ENCODE measurements around the gene ARHGAP29.

Gene ARHGAP29

DNA sequence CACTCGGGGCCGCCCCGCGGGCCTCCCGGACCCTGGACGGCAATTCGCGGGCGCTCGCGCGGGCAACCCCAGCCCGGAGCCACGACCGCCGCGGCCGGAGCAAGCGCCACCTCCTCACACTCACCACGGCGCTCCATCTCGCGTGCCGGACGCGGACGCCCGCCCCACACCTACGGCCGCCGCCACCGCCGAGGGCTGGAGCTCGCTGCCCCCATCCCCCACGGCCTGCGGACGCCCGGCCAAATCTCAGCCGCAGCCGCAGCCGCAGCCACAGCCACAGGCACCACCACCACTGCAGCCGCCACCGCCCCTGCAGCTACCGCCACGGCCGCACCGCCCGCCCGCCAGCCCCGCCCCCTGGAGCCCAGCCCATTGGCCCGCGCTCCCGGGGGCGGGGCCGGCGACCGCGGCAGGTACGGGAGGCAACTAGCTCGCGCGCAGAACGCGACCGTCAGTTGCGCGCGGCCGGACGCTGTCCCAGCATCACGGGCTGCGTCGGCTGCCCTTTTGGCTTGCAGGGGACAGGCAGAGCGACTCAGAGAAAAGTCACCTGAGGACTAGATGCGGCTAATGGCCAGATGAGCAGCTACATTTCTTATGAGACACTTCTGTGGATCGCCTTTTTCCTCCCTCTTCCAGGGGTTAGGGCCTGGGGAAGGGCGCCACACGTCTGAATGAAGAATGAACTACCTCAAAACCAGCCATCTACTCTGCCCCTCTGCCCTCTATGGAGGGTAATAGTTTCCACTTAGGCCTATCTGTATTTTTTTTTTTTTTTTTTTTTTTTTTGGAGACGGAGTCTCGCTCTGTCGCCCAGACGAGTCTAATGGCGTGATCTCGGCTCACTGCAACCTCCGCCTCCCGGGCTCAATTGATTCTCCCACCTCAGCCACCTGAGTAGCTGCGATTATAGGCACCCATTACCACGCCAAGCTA is at the start of gene ARHGAP29:
Gene ARHGAP29, minus strand, starts transcription at position 294 of the 936 bp plus-strand sequence. CDS start 5,973 bp downstream, outside the sequence.
- DNase-seq (ENCODE audit: low read depth in 2 of 2): no peak

DNA sequence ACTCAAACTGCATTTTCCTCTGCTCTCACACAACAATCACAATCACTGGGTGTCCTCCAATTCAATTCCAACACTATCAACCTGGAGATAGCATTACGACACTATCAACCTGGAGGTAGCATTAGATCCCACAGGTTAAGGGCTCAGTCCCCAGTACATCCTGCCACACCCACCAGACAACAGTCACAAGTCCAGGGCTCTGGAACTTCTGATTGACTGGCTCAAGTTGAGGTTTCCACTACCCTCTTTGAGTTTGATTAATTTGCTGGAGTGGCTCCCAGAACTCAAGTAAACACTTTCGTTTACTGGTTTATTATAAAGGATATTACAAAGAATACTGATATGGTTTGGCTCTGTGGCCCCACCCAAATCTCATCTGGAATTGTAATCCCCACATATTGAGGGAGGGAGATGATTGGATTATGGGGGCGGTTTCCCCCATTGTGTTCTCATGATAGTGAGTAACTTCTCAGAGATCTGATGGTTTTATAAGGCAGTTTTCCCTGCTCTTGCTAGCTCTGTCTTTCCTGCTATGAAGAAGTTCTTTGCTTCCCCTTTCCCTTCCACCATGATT is 49.6 kb upstream of the ARHGAP29 start:
- DNase-seq (ENCODE audit: low read depth in 2 of 2): no peak

DNA sequence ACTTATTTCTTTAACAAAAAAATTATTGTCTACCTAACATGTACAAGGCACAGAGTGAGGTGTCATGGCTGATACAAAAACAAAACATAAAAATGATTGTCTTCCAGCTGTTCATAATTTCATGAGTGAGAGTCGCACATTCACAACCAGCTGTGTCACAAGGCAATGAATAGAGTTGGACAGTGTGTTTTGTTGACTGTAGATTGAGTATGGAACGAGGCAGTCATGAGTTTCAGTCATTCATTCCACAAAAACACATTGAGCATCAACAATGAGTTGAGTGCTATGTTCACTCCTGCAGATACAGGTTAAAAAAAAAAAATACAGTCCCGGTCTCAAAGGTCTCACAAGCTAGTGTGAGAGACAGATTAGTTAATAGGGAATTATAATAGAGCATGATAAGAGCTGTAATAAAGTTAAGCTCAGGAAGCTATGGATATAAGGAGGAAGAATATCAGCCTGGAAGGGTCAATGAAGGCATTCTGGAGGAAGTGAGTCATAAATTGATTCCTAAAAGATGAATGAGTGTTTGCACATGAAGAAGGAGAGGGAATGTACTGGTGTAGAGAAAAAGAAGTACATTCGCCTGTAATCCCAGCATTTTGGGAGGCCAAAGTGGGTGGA is 47.8 kb upstream of the ARHGAP29 start:
- DNase-seq (ENCODE audit: low read depth in 2 of 2): no peak

DNA sequence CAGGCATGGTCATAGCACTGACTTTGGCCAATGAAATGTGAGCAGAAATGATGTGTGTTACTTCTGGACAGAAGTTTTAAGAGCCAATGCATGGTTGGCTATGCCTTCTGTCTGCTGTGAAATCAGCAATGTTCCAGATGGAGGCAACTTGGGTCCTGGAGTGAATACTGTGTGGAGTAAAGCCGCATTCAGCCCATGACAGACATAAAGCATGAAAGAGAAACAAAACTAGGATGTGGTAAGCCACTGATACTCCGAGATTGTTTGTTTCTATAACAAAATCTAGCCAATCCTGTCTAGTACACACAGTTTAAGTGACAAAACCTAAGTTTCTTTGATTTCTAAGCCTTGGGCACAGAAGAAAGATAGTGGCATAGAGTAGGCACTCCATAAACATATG is 47.1 kb upstream of the ARHGAP29 start:
- no peak for DNase-seq (ENCODE audit: low read depth in 2 of 2)

DNA sequence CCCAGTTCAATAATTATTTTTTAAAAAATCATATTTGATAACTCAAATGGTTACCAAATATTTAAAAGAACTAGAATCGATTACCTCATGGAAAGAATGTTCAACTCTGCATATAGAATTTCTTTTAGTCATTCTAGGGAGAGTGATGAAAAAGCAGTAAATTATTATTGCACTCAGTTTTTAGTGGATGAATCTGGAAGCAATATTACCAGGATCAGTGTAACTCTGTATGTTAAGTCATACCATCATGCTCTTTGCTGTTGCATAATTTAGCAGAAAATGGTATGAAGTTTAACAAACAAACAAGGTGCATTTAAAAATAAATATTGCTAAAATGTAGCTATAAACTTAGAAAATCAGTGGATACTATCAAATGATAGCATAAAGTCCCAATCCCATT is 46.1 kb upstream of the ARHGAP29 start:
- no peak for DNase-seq (ENCODE audit: low read depth in 2 of 2)

DNA sequence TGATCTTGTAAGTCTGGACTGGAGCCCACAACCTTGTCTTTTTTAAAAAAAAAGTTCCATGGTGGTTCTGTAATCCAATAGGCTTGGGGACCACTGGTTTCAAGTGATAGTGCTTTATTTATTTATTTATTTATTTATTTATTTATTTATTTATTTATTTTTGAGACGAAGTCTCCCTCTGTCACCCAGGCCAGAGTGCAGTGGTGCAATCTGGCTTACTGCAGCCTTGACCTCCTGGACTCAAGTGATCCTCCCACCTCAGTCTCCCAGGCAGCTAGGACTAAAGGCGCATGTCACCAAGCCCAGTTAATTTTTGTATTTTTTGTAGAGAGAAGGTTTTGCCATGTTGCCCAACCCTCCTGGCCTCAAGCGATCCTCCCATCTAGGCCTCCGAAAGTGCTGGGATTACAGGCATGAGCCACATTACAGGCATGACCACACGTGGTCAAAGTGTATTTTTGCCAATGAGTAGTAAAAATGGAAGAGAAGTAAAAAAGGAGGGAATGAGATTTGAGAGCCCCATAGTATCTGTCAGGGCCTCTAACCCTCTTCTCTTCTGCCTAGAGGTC is 44.8 kb upstream of the ARHGAP29 start:
- DNase-seq (ENCODE audit: low read depth in 2 of 2): no peak

GRCh38 chr1:94281361-94282142 is 44.2 kb upstream of the ARHGAP29 start:
- DNase-seq (ENCODE audit: low read depth in 2 of 2): no peak

GRCh38 chr1:94280541-94280940 is 43.2 kb upstream of the ARHGAP29 start:
- DNase-seq (ENCODE audit: low read depth in 2 of 2): no peak

DNA sequence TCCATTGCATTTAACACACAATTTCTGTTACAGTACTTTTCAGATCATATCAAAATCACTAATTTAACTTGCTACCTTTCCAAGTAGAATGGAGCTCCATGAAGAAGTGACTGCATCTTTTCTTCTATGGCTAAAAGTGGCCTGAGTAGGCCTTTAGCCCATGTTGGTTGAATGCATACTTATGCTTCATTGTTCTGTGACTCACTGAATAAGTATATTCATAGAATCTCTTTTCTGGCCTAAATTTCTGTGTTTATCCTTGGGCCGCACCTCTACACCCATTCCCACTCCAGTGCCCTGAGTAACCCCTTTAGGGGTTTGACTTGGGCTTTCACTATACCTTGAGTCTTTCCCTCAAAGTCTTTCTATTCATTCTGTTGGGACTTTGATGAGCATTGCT is 42.1 kb upstream of the ARHGAP29 start:
- DNase-seq (ENCODE audit: low read depth in 2 of 2): no peak

- DNase-seq (ENCODE audit: low read depth in 2 of 2): no peak
These were observed 41.7 kb upstream of the ARHGAP29 start for GRCh38 chr1:94279038-94279437.

DNA sequence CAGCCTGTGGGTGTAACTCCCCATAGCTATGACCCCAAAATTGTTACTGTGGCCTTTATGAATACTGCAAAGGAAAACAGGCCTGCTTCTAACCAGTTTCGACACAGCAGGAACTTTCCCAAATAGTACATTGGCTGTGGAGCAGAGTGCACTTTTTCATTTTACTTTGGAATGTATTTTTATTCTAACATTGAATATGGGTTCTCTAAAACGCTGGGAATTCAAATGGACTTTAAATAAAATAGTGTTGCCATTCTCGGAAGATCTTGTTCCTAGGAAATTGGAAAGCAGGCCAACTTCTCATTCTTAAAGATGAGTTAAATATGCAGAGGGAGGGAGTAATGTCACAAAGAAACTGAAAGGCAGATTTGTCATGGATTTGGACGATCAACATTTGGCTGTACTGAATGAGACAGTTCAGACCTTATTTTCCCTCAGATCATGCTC is 39.6 kb upstream of the ARHGAP29 start:
- no peak for DNase-seq (ENCODE audit: low read depth in 2 of 2)

DNA sequence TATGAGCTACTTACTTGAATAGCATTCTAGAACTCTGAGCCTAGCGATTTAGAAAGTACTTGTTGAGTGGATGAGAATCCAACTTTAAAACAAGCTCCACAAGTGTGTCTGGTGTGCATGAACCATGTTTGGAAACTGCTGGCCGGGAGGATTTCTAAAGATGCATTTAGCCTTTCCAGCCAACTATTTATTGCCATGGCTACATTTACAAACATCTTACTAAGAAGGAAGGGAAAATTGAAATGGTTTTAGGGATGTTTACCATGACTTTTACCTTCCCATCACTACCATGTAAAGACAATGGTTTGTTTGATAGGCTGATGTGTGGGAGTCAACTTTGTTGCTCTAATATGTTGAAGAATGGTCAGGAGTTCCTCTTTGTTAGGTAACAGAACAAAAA is 37.7 kb upstream of the ARHGAP29 start:
- DNase-seq (ENCODE audit: low read depth in 2 of 2): no peak

- DNase-seq (ENCODE audit: low read depth in 2 of 2): no peak
These were observed 37.2 kb upstream of the ARHGAP29 start for GRCh38 chr1:94274561-94274960.

DNA sequence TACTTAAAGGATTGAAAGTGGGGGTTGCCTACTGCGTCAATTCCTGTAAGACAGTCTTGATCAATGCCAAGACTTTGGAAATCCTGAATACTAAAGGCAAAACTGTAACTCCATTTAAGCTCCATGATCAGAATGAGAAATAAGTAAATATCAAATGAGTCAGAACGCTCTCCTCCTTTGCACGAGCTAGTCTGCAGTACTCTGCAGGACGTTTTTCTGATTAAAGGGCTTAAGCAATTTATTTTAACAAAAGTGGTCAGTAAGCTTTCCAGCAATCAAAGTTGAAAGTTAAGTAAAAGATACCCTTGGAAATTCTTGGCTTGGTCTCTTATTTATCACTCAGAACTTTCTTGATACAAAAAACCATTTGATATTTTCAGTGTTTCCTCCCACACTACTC is 35.7 kb upstream of the ARHGAP29 start:
- DNase-seq (ENCODE audit: low read depth in 2 of 2): no peak

GRCh38 chr1:94272388-94272787 is 35.0 kb upstream of the ARHGAP29 start:
- no peak for DNase-seq (ENCODE audit: low read depth in 2 of 2)

DNA sequence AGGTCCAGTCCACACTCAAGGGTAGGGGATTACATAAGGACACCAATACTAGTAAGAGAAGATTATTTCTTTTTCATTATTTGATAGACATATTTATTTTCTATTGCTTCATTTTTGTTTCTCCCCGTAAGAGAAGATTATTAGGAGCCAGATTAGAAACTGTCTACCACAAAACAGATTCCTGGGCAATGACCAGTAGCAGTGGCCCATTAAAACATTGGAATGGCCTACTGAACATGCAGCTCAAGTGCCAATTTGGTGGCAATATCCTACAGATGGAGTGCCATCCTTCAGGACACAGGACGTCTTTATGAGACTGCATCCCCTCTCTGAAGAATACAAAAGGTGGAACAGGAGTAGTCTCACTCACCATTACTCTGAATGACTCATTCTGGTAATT is 34.0 kb upstream of the ARHGAP29 start:
- no peak for DNase-seq (ENCODE audit: low read depth in 2 of 2)

DNA sequence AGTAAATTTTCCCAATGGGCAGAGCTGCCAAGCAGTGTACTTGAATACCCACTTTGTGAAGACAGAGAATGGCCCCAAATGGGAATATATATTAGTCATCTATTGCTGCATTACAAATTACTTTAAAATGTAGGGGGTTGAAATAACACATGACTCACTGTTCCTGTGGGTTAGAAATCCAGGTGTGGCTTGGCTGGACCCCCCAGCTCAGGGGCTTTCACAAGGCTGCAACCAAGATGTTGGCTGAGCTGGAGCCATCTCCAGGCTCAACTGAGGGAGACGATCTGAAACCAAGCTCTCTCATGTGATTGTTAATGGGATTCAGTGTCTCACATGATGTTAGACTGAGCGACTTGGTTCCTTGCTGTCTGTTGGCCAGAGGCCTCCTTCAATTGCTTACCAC is 33.4 kb upstream of the ARHGAP29 start:
- DNase-seq (ENCODE audit: low read depth in 2 of 2): no peak

- no peak for DNase-seq (ENCODE audit: low read depth in 2 of 2)
These were observed 32.5 kb upstream of the ARHGAP29 start for GRCh38 chr1:94269921-94270320.

DNA sequence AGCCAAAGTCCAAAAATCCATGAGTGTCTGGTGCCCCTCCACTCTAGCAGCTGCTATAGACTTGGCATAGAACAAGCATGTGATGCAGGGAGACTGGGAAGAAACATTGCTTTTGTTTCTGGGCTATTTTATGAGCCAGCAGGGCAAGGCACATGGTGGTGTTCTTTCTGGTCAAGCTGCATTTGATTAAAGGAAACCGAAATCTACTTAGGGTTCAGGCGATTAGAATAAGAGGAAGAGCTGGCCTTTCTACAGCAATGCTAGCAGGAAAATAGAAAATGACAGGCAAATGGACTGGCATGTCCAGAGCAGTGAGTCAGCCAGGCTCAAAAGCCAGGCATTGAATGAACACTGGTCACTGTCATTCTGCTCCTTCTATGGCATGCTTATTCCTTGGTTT is 28.5 kb upstream of the ARHGAP29 start:
- no peak for DNase-seq (ENCODE audit: low read depth in 2 of 2)

GRCh38 chr1:94265011-94265422 is 27.6 kb upstream of the ARHGAP29 start:
- DNase-seq (ENCODE audit: low read depth in 2 of 2): no peak

GRCh38 chr1:94260635-94261387 is 23.4 kb upstream of the ARHGAP29 start:
- no peak for DNase-seq (ENCODE audit: low read depth in 2 of 2)
